GM12878 (cell line): ENCODE data around the gene OR11H7. TPM values are rescaled to one million over a fixed set of nuclear protein-coding genes. Genes with fewer than 3 reads are reported as not detected.

Source experiments
- ATAC-seq: fragments of 200-7000 bp; cut with Tn5 transposase; 3 replicates; pipeline ENCODE4 v1.9.1; 2020; ENCODE audit warnings: mild to moderate bottlenecking, moderate library complexity
- BruUV-seq: library from RNA; stranded (reverse); fragments of 400-500 nt; replicated peaks from 2 replicates; lab custom pipeline; 2021; lab: Mats Ljungman, UMichigan
- CTCF ChIA-PET: fragments of 300-600 bp; sonication (Branson Sonifier 250); formaldehyde crosslinking; extraction: SDS; loops from one replicate; lab custom pipeline; 2021; ENCODE audit warnings: inconsistent platforms; lab: Yijun Ruan, JAX
- POLR2A ChIA-PET: fragments of 350-600 bp; formaldehyde crosslinking; extraction: SDS; loops from one replicate; lab custom pipeline; 2021; ENCODE audit warnings: inconsistent platforms; lab: Charles Lee
- RAD21 ChIA-PET: fragments of 300-600 bp; sonication (Branson Sonifier 250); formaldehyde crosslinking; loops from one replicate; lab custom pipeline; 2023; ENCODE audit warnings: antibody characterized with exemption; ENCODE audit not compliant: unreplicated experiment; lab: Charles Lee
- SMC1A ChIA-PET: fragments of 300-600 bp; sonication (Branson Sonifier 250); formaldehyde crosslinking; loops from one replicate; lab custom pipeline; 2023; ENCODE audit not compliant: unreplicated experiment, uncharacterized antibody; lab: Charles Lee
- DNase-seq: peaks from one replicate; pipeline ENCODE4 v3.0.0-alpha.2; 2011; ENCODE audit warnings: low read depth, low spot score
- FAIRE-seq: peaks from 3 replicates; lab custom pipeline; 2011; peaks lifted over from hg19 to GRCh38; lab: Jason Lieb, UNC
- H2AFZ ChIP-seq: 2 replicates; pipeline ENCODE4 v1.6.0; 2011; ENCODE audit warnings: low read depth, low read length, control low read depth; ENCODE audit not compliant: control insufficient read depth
- H3K27ac ChIP-seq: 2 replicates; pipeline ENCODE4 v1.5.1; 2011; ENCODE audit warnings: control low read depth; ENCODE audit not compliant: control insufficient read depth, insufficient read depth
- H3K27me3 ChIP-seq, 2 experiments: replicated peaks in 1 of 2; 2 replicates each; pipeline versions ENCODE4 v1.6.0 to v1.6.1; 2011; ENCODE audit warnings: low read length in 1 of 2; ENCODE audit not compliant: control insufficient read depth in 2 of 2, insufficient read depth in 2 of 2
- H3K36me3 ChIP-seq, 2 experiments: 2 replicates each; pipeline ENCODE4 v1.5.1; 2011; ENCODE audit warnings: low read length in 1 of 2; ENCODE audit not compliant: control insufficient read depth in 2 of 2, insufficient read depth in 2 of 2
- H3K4me1 ChIP-seq: 2 replicates; pipeline ENCODE4 v1.6.1; 2011; ENCODE audit warnings: mild to moderate bottlenecking, low read length, moderate library complexity, mixed read lengths; ENCODE audit not compliant: control insufficient read depth, insufficient read depth
- H3K4me2 ChIP-seq: 2 replicates; pipeline ENCODE4 v1.6.0; 2011; ENCODE audit warnings: control low read depth; ENCODE audit not compliant: control insufficient read depth, insufficient read depth
- H3K4me3 ChIP-seq: fragments of 200-600 bp; sonication (generic); 2 replicates; pipeline ENCODE4 v1.5.1; 2016
- H3K79me2 ChIP-seq: 2 replicates; pipeline ENCODE4 v1.6.0; 2011; ENCODE audit warnings: low read length; ENCODE audit not compliant: control insufficient read depth, insufficient read depth
- H3K9ac ChIP-seq: 2 replicates; pipeline ENCODE4 v1.8.0; 2011; ENCODE audit warnings: low read length, control low read depth, mixed read lengths; ENCODE audit not compliant: control insufficient read depth, insufficient read depth
- H3K9me3 ChIP-seq: replicated peaks from 3 replicates; pipeline ENCODE4 v1.5.1; 2011; ENCODE audit warnings: mild to moderate bottlenecking, low read length; ENCODE audit not compliant: control insufficient read depth, insufficient read depth
- H4K20me1 ChIP-seq: 2 replicates; pipeline ENCODE4 v1.6.0; 2011; ENCODE audit not compliant: control insufficient read depth, insufficient read depth
- CHD2 ChIP-seq: IDR thresholded peaks from 2 replicates; pipeline ENCODE4 v1.6.1; 2011; ENCODE audit warnings: low read depth, low read length, improper control_type of control experiment, borderline replicate concordance
- DPF2 ChIP-seq: fragments of 450-650 bp; IDR thresholded peaks from 2 replicates; pipeline ENCODE4 v1.6.1; 2017; ENCODE audit warnings: mild to moderate bottlenecking
- EGR1 ChIP-seq, 2 experiments: IDR thresholded peaks; 1 replicate in 1 of 2; 2 replicates in 1 of 2; pipeline ENCODE4 v1.6.1; 2011 to 2012; ENCODE audit warnings: low read depth in 2 of 2, low read length in 2 of 2, borderline replicate concordance in 1 of 2, mild to moderate bottlenecking in 1 of 2, moderate library complexity in 1 of 2
- FOXM1 ChIP-seq: IDR thresholded peaks from 2 replicates; pipeline ENCODE4 v1.6.1; 2012; ENCODE audit warnings: low read depth, mild to moderate bottlenecking, inconsistent platforms, low read length, moderate library complexity
- HDAC2 ChIP-seq: fragments of 200-600 bp; sonication (generic); IDR thresholded peaks from 2 replicates; pipeline ENCODE4 v1.6.1; 2017
- LARP7 ChIP-seq: fragments of 450-650 bp; IDR thresholded peaks from 2 replicates; pipeline ENCODE4 v1.6.1; 2017; ENCODE audit warnings: mild to moderate bottlenecking
- POU2F2 ChIP-seq: IDR thresholded peaks from 3 replicates; pipeline ENCODE4 v1.6.1; 2011; ENCODE audit warnings: low read depth, mild to moderate bottlenecking, low read length, borderline replicate concordance
- SP1 ChIP-seq: IDR thresholded peaks from one replicate; pipeline ENCODE4 v1.6.1; 2011; ENCODE audit warnings: low read depth, low read length
- SRF ChIP-seq, 2 experiments: IDR thresholded peaks; 2 replicates each; pipeline ENCODE4 v1.6.1; 2011; ENCODE audit warnings: low read depth in 2 of 2, low read length in 2 of 2, mild to moderate bottlenecking in 1 of 2, moderate library complexity in 1 of 2
- TAF1 ChIP-seq: IDR thresholded peaks from 2 replicates; pipeline ENCODE4 v1.6.1; 2011; ENCODE audit warnings: mild to moderate bottlenecking, low read depth, low read length, borderline replicate concordance
- YBX1 ChIP-seq: fragments of 450-650 bp; IDR thresholded peaks from 2 replicates; pipeline ENCODE4 v1.6.1; 2016; ENCODE audit warnings: antibody characterized with exemption
- ZNF384 ChIP-seq: IDR thresholded peaks from 2 replicates; pipeline ENCODE4 v1.6.1; 2012; ENCODE audit warnings: low read depth, mild to moderate bottlenecking, low read length, improper control_type of control experiment, borderline replicate concordance
- ZNF622 ChIP-seq: fragments of 450-650 bp; IDR thresholded peaks from 2 replicates; pipeline ENCODE4 v1.6.1; 2017; ENCODE audit warnings: mild to moderate bottlenecking, inconsistent platforms
- ZZZ3 ChIP-seq: IDR thresholded peaks from 2 replicates; pipeline ENCODE4 v1.6.1; 2011; ENCODE audit warnings: low read depth; ENCODE audit not compliant: control insufficient read depth, insufficient read length
- WGBS: methylation state at CpG from one replicate; pipeline ENCODE4 v1.1.6; 2016; ENCODE audit warnings: low lambda C conversion rate; ENCODE audit not compliant: insufficient replicate concordance, insufficient coverage; ENCODE audit errors: missing lambda C conversion rate; 5-methylcytosine and 5-hydroxymethylcytosine counted together
- in situ Hi-C: fragments of 300-500 bp; cut with MboI; formaldehyde crosslinking; loops from 9 replicates; pipeline ENCODE4 v1.14.3; 2018; ENCODE audit warnings: mixed read lengths
- intact Hi-C: fragments of 100-400 bp; cut with micrococcal nuclease; formaldehyde crosslinking; loops from one replicate; pipeline ENCODE4 v1.14.2; 2022; ENCODE audit not compliant: unreplicated experiment
- polyA plus RNA-seq, 11 experiments: library from polyadenylated mRNA; depleted of rRNA in 4 of 11; unstranded in 6 of 11; stranded (reverse) in 5 of 11; fragments of >200 nt; fragmentation: Nextera tagmentation in 4 of 11; fragmentation: Illumina TruSeq in 1 of 11; extraction: Ambion mirVana in 4 of 11; extraction: Trizol in 1 of 11; gene quantifications; 1 replicate in 1 of 11; 2 replicates in 10 of 11; pipeline versions ENCODE4 v1.2.1 to v1.2.3, GENCODE V29; 2011 to 2016; ENCODE audit warnings: inconsistent platforms in 2 of 11, missing spikeins in 2 of 11, low read depth in 1 of 11
- total RNA-seq, 4 experiments: library from RNA; depleted of rRNA in 3 of 4; stranded (reverse); fragments of >200 nt in 3 of 4; fragmentation: Illumina TruSeq in 1 of 4; extraction: Trizol in 1 of 4; gene quantifications; 2 replicates each; pipeline versions ENCODE4 v1.2.1 to v1.2.3, GENCODE V29; 2013 to 2021
- TF ChIP-seq, protein P1 (sequence below): IDR thresholded peaks from 2 replicates; pipeline ENCODE4 v1.6.1; 2011; ENCODE audit warnings: borderline replicate concordance, low read depth, mild to moderate bottlenecking, moderate library complexity, mixed read lengths, low read length; ENCODE audit not compliant: insufficient read depth; ENCODE audit errors: extremely low read length
- TF ChIP-seq, protein P2 (sequence below): IDR thresholded peaks from 2 replicates; pipeline ENCODE4 v1.6.1; 2011; ENCODE audit warnings: low read depth, mild to moderate bottlenecking, low read length, moderate library complexity, borderline replicate concordance; ENCODE audit errors: extremely low read depth
- TF ChIP-seq, protein P3 (sequence below): fragments of 450-650 bp; IDR thresholded peaks from 2 replicates; pipeline ENCODE4 v1.6.1; 2017; ENCODE audit warnings: borderline replicate concordance

OR11H7 gene
- total and polyA plus RNA-seq, 10 of the 15 experiments (the other 5 are each of a cell fraction or from before 2014, with no cell fraction given) = 0.10 TPM; not detected in 9

DNA sequence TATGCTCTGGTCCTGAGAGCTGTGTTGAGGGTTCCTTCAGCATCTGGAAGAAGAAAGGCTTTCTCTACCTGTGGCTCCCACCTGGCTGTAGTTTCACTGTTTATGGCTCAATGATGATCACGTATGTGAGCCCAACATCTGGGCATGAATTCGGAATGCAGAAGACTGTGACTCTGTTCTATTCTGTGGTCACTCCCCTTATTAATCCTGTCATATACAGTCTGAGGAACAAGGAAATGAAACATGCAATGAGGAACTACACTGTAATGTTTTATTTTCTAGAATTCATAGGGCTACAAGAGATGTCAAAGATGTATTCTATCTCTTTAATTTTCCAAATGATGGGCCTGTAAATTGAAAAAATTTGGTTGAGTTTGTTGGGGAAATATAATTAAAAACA is 48.9 kb upstream of the OR11H7 start:
- Histone ChIP-seq H3K4me3 (no peak overlapping the region), H3K9ac (no peak overlapping the region), H3K79me2 (no peaks in the 10 kb centered on the region), H3K27ac (no peak overlapping the region), H3K9me3 (no peaks in the 10 kb centered on the region), H3K4me2 (no peak overlapping the region), H4K20me1 (no peaks in the 10 kb centered on the region)
- FAIRE-seq (no peak), DNase-seq (no peak)
- intact Hi-C loops = no loop called here
- CTCF ChIA-PET = no interaction called here
- POLR2A ChIA-PET = no interaction called here
- SMC1A ChIA-PET = no interaction called here
- WGBS = 23% methylated on average over 2 of the region's 2 CpGs
- TF ChIP-seq TAF1 (no peak), EGR1 (IDR thresholded peaks at IDR 0.05; ENCODE audit: borderline replicate concordance in 1 of 2, low read depth in 2 of 2, low read length in 2 of 2) (no peak), SRF (IDR thresholded peaks at IDR 0.05; ENCODE audit: low read depth in 2 of 2, low read length in 2 of 2) (no peak), CHD2 (no peak), ZNF384 (no peak), SP1 (no peak), HDAC2 (no peak), LARP7 (no peak), YBX1 (no peak), FOXM1 (no peak), ZNF622 (no peak), ZZZ3 (no peak), DPF2 (no peak), POU2F2 (no peak)
- TF ChIP-seq, protein P1, sequence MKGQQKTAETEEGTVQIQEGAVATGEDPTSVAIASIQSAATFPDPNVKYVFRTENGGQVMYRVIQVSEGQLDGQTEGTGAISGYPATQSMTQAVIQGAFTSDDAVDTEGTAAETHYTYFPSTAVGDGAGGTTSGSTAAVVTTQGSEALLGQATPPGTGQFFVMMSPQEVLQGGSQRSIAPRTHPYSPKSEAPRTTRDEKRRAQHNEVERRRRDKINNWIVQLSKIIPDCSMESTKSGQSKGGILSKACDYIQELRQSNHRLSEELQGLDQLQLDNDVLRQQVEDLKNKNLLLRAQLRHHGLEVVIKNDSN = no peak
- TF ChIP-seq, protein P2, sequence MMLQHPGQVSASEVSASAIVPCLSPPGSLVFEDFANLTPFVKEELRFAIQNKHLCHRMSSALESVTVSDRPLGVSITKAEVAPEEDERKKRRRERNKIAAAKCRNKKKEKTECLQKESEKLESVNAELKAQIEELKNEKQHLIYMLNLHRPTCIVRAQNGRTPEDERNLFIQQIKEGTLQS = no peak
- TF ChIP-seq, protein P3, sequence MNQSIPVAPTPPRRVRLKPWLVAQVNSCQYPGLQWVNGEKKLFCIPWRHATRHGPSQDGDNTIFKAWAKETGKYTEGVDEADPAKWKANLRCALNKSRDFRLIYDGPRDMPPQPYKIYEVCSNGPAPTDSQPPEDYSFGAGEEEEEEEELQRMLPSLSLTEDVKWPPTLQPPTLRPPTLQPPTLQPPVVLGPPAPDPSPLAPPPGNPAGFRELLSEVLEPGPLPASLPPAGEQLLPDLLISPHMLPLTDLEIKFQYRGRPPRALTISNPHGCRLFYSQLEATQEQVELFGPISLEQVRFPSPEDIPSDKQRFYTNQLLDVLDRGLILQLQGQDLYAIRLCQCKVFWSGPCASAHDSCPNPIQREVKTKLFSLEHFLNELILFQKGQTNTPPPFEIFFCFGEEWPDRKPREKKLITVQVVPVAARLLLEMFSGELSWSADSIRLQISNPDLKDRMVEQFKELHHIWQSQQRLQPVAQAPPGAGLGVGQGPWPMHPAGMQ = no peak
- TF ChIP-seq, all 136 proteins: peak for 0
- Histone ChIP-seq H2AFZ (no peak overlapping the region), H3K4me1 (no peaks in the 10 kb centered on the region), H3K27me3 (no peaks in the 10 kb centered on the region; a peak in 1 of 4 replicates), H3K36me3 (no peaks in the 10 kb centered on the region)
- in situ Hi-C loops = no loop called here
- no peak for ATAC-seq
- RAD21 ChIA-PET = no interaction called here
- BruUV-seq = no TSS peak
